Stimulated activated CD8-positive, alpha-beta memory T cell treated with anti-CD3 and anti-CD28 coated beads, Interleukin-12 subunit alpha, Interleukin-12 subunit beta, amount 100 ng/mL, for 1 hour (primary cell): Measurements from ENCODE around the gene NHEJ1.
A peak's percentile ranks its signal among the peaks of the same experiment; 100 is the strongest.

Experiments
- DNase-seq: peaks from one replicate; pipeline ENCODE4 v3.0.0-alpha.2; 2020; ENCODE audit warnings: low read depth

NHEJ1 gene

GRCh38 chr2:219123356-219124135 lies 37.1 kb downstream of the NHEJ1 start:
- DNase-seq = no peak

GRCh38 chr2:219122202-219122980 lies 38.2 kb downstream of the NHEJ1 start:
- no peak for DNase-seq

- DNase-seq = no peak
Observed at GRCh38 chr2:219120082-219120481, 40.5 kb downstream of the NHEJ1 start.

- DNase-seq = peak; percentile 33
Observed at GRCh38 chr2:219119422-219120043, 41.1 kb downstream of the NHEJ1 start.

- DNase-seq = no peak
Observed at GRCh38 chr2:219118504-219118903, 42.1 kb downstream of the NHEJ1 start.

GRCh38 chr2:219116776-219117646 lies 43.6 kb downstream of the NHEJ1 start:
- no peak for DNase-seq

- DNase-seq = no peak
Observed at GRCh38 chr2:219112651-219113338, 47.8 kb downstream of the NHEJ1 start.

GRCh38 chr2:219112062-219112406 lies 48.6 kb downstream of the NHEJ1 start:
- DNase-seq = no peak

- no peak for DNase-seq
Observed at GRCh38 chr2:219111375-219112061, 49.1 kb downstream of the NHEJ1 start.

- DNase-seq = no peak
Observed at GRCh38 chr2:219109471-219109870, 51.1 kb downstream of the NHEJ1 start.

GRCh38 chr2:219107758-219108157 lies 52.9 kb downstream of the NHEJ1 start:
- DNase-seq = no peak

- DNase-seq = no peak
Observed at GRCh38 chr2:219106251-219106650, 54.4 kb downstream of the NHEJ1 start.

- DNase-seq = no peak
Observed at GRCh38 chr2:219104107-219105035, 56.2 kb downstream of the NHEJ1 start.

- no peak for DNase-seq
Observed at GRCh38 chr2:219099329-219099728, 61.3 kb downstream of the NHEJ1 start.

GRCh38 chr2:219095406-219095935 lies 65.1 kb downstream of the NHEJ1 start:
- no peak for DNase-seq

GRCh38 chr2:219094171-219094570 lies 66.4 kb downstream of the NHEJ1 start:
- DNase-seq = no peak

GRCh38 chr2:219090436-219091299 lies 69.9 kb downstream of the NHEJ1 start:
- no peak for DNase-seq

- DNase-seq = no peak
Observed at GRCh38 chr2:219089330-219089729, 71.3 kb downstream of the NHEJ1 start.
